HepG2 (cell line): ENCODE results near the gene POLE. TPM values are rescaled to one million over a fixed set of nuclear protein-coding genes. Genes with fewer than 3 reads are reported as not detected.
A peak's percentile ranks its signal among the peaks of the same experiment; 100 is the strongest.

Experiments used
- BATF2 ChIP-seq: sonication (generic); formaldehyde crosslinking; IDR thresholded peaks from 2 replicates; pipeline ENCODE4 v1.8.0; 2022; ENCODE audit warnings: mild to moderate bottlenecking, missing genetic modification reagents, moderate library complexity
- CSRNP2 ChIP-seq: sonication (generic); formaldehyde crosslinking; conservative IDR thresholded peaks from 2 replicates; pipeline ENCODE4 v1.8.0; 2022; ENCODE audit warnings: low read depth, missing genetic modification reagents
- HDAC1 ChIP-seq: sonication (generic); formaldehyde crosslinking; IDR thresholded peaks from 2 replicates; pipeline ENCODE4 v1.5.1; 2020; ENCODE audit warnings: mild to moderate bottlenecking, missing genetic modification reagents
- KAT8 ChIP-seq: IDR thresholded peaks from 2 replicates; pipeline ENCODE4 v1.6.1; 2016; ENCODE audit warnings: missing genetic modification reagents, missing compliant biosample characterization
- MED1 ChIP-seq: sonication (generic); formaldehyde crosslinking; IDR thresholded peaks from 2 replicates; pipeline ENCODE4 v1.4.0; 2020; ENCODE audit warnings: missing genetic modification reagents
- MEIS2 ChIP-seq: sonication (generic); formaldehyde crosslinking; IDR thresholded peaks from 2 replicates; pipeline ENCODE4 v1.9.0; 2021; ENCODE audit warnings: mild to moderate bottlenecking, missing genetic modification reagents
- NONO ChIP-seq, 2 experiments: fragments of 450-650 bp in 1 of 2; sonication (generic) in 1 of 2; formaldehyde crosslinking in 1 of 2; IDR thresholded peaks in 1 of 2; conservative IDR thresholded peaks in 1 of 2; 2 replicates each; pipeline versions ENCODE4 v1.6.1 to v1.8.0; 2017 to 2022; ENCODE audit warnings: mild to moderate bottlenecking in 1 of 2, missing genetic modification reagents in 1 of 2, moderate library complexity in 1 of 2
- NR2F2 ChIP-seq: IDR thresholded peaks from 2 replicates; pipeline ENCODE4 v1.6.1; 2012; ENCODE audit warnings: low read depth, inconsistent platforms, borderline replicate concordance
- PHF21A ChIP-seq: sonication (generic); formaldehyde crosslinking; IDR thresholded peaks from 2 replicates; pipeline ENCODE4 v1.5.0; 2020; ENCODE audit warnings: mild to moderate bottlenecking, missing genetic modification reagents
- SAP130 ChIP-seq: IDR thresholded peaks from 2 replicates; pipeline ENCODE4 v1.6.1; 2016; ENCODE audit warnings: low read depth
- SSRP1 ChIP-seq: IDR thresholded peaks from 2 replicates; pipeline ENCODE4 v1.6.1; 2016; ENCODE audit warnings: control low read depth
- STAT5B ChIP-seq: sonication (generic); formaldehyde crosslinking; IDR thresholded peaks from 2 replicates; pipeline ENCODE4 v1.4.0; 2020; ENCODE audit warnings: missing genetic modification reagents
- TAF1 ChIP-seq: sonication (generic); formaldehyde crosslinking; IDR thresholded peaks from 2 replicates; pipeline ENCODE4 v1.4.0; 2020; ENCODE audit warnings: missing genetic modification reagents
- ZBTB14 ChIP-seq: sonication (generic); formaldehyde crosslinking; IDR thresholded peaks from 2 replicates; pipeline ENCODE4 v1.4.0; 2020; ENCODE audit warnings: missing genetic modification reagents
- ZFY ChIP-seq: sonication (generic); formaldehyde crosslinking; IDR thresholded peaks from 2 replicates; pipeline ENCODE4 v1.4.0; 2020; ENCODE audit warnings: missing genetic modification reagents
- ZFYVE20 ChIP-seq: sonication (generic); formaldehyde crosslinking; IDR thresholded peaks from 2 replicates; pipeline ENCODE4 v1.8.0; 2023; ENCODE audit warnings: low read depth, mild to moderate bottlenecking, moderate library complexity, missing genetic modification reagents, borderline replicate concordance
- ZKSCAN5 ChIP-seq: sonication (generic); formaldehyde crosslinking; IDR thresholded peaks from 2 replicates; pipeline ENCODE4 v1.5.1; 2020; ENCODE audit warnings: mild to moderate bottlenecking, missing genetic modification reagents
- ZNF224 ChIP-seq: sonication (generic); formaldehyde crosslinking; IDR thresholded peaks from 2 replicates; pipeline ENCODE4 v1.5.0; 2020; ENCODE audit warnings: mild to moderate bottlenecking, missing genetic modification reagents
- ZNF256 ChIP-seq: sonication (generic); formaldehyde crosslinking; conservative IDR thresholded peaks from 2 replicates; pipeline ENCODE4 v1.4.0; 2020; ENCODE audit warnings: missing genetic modification reagents
- ZNF335 ChIP-seq: sonication (generic); formaldehyde crosslinking; IDR thresholded peaks from 2 replicates; pipeline ENCODE4 v1.4.0; 2020; ENCODE audit warnings: missing genetic modification reagents
- ZNF34 ChIP-seq: sonication (generic); formaldehyde crosslinking; IDR thresholded peaks from 2 replicates; pipeline ENCODE4 v1.4.0; 2020; ENCODE audit warnings: mild to moderate bottlenecking, missing genetic modification reagents, borderline replicate concordance
- ZNF451 ChIP-seq: sonication (generic); formaldehyde crosslinking; IDR thresholded peaks from 2 replicates; pipeline ENCODE4 v1.5.0; 2020; ENCODE audit warnings: mild to moderate bottlenecking, missing genetic modification reagents
- ZNF558 ChIP-seq: sonication (generic); formaldehyde crosslinking; IDR thresholded peaks from 2 replicates; pipeline ENCODE4 v1.9.0; 2022; ENCODE audit warnings: mild to moderate bottlenecking, missing genetic modification reagents, borderline replicate concordance
- ZNF589 ChIP-seq: sonication (generic); formaldehyde crosslinking; conservative IDR thresholded peaks from 2 replicates; pipeline ENCODE4 v1.8.0; 2022; ENCODE audit warnings: mild to moderate bottlenecking, moderate library complexity, missing genetic modification reagents
- ZNF749 ChIP-seq: sonication (generic); formaldehyde crosslinking; IDR thresholded peaks from 2 replicates; pipeline ENCODE4 v1.8.0; 2022; ENCODE audit warnings: mild to moderate bottlenecking, missing genetic modification reagents, moderate library complexity, borderline replicate concordance
- ZNF780A ChIP-seq: sonication (generic); formaldehyde crosslinking; IDR thresholded peaks from 2 replicates; pipeline ENCODE4 v1.8.0; 2022; ENCODE audit warnings: mild to moderate bottlenecking, missing genetic modification reagents, moderate library complexity
- polyA plus RNA-seq, 8 experiments: library from polyadenylated mRNA; depleted of rRNA in 3 of 8; stranded (reverse) in 7 of 8; unstranded in 1 of 8; fragments of >200 nt; fragmentation: Illumina TruSeq in 4 of 8; extraction: Trizol in 4 of 8; gene quantifications; 2 replicates each; pipeline versions ENCODE4 v1.2.1 to v1.2.3, GENCODE V29; 2011 to 2016; ENCODE audit warnings: low read depth in 4 of 8, missing spikeins in 1 of 8, mixed read lengths in 1 of 8; ENCODE audit not compliant: insufficient read depth in 1 of 8
- total RNA-seq, 5 experiments: library from RNA; depleted of rRNA; stranded (reverse); fragments of >200 nt; fragmentation: Illumina TruSeq; extraction: Trizol; gene quantifications; 2 replicates each; pipeline ENCODE4 v1.2.3, GENCODE V29; 2016; ENCODE audit warnings: low read depth in 1 of 5

The POLE gene
- total and polyA plus RNA-seq, 2 of the 13 experiments (the other 11 are each of a cell fraction or from before 2014, with no cell fraction given): 25.3 to 52.2 TPM

- 0 out of 2 replicates have a peak, but pooled peaks have one; percentile 15 for TF ChIP-seq CSRNP2 (CRISPR knock-in tag)
- no peak for TF ChIP-seq NR2F2
- peak; percentile 64; the same call in 1 of the 2 replicates for TF ChIP-seq ZNF749
- TF ChIP-seq ZFYVE20 (CRISPR knock-in tag): peak; percentile 49; the same call in 1 of the 2 replicates
- TF ChIP-seq SAP130 (CRISPR knock-in tag): peak; percentile 95
- TF ChIP-seq ZNF34 (CRISPR knock-in tag): no peak
- peak; percentile 68 for TF ChIP-seq PHF21A (CRISPR knock-in tag)
- no peak for TF ChIP-seq ZKSCAN5 (CRISPR knock-in tag)
- no peak for TF ChIP-seq ZNF256 (CRISPR knock-in tag)
- TF ChIP-seq MED1 (CRISPR knock-in tag): 0 out of 2 replicates have a peak, but pooled peaks have one; percentile 17
- TF ChIP-seq ZFY (CRISPR knock-in tag): peak; percentile 83
- no peak; the same call in 1 of the 2 replicates for TF ChIP-seq ZBTB14 (CRISPR knock-in tag)
- no peak for TF ChIP-seq SSRP1 (CRISPR knock-in tag)
- TF ChIP-seq MEIS2 (CRISPR knock-in tag): peak; percentile 88
- TF ChIP-seq NONO (IDR thresholded peaks at IDR 0.05): no peak
- TF ChIP-seq NONO (CRISPR knock-in tag; conservative IDR thresholded peaks at IDR 0.05): peak; percentile 68
- TF ChIP-seq BATF2: peak; percentile 73; the same call in 1 of the 2 replicates
- TF ChIP-seq ZNF780A (CRISPR knock-in tag): no peak
- peak; percentile 54; the same call in 1 of the 2 replicates for TF ChIP-seq KAT8 (CRISPR knock-in tag)
- TF ChIP-seq ZNF558 (CRISPR knock-in tag): no peak
- no peak for TF ChIP-seq ZNF224 (CRISPR knock-in tag)
- TF ChIP-seq ZNF589: peak; percentile 72; the same call in 1 of the 2 replicates
- peak; percentile 56; the same call in 1 of the 2 replicates for TF ChIP-seq TAF1
- peak; percentile 88 for TF ChIP-seq HDAC1 (CRISPR knock-in tag)
- no peak; the same call in 1 of the 2 replicates for TF ChIP-seq ZNF451
- TF ChIP-seq STAT5B (CRISPR knock-in tag): 0 out of 2 replicates have a peak, but pooled peaks have one; percentile 22
- peak; percentile 49; the same call in 1 of the 2 replicates for TF ChIP-seq ZNF335
Observed at GRCh38 chr12:132687211-132688164, at the start of gene POLE, which contains the start of gene PXMP2 (continued).
